Prostate gland (tissue), 2 donors: ENCODE results near the gene KRTAP3-1.

Source experiments
- CTCF ChIP-seq, 4 experiments: fragments of 200-600 bp in 2 of 4; fragments of 450-650 bp in 2 of 4; sonication (generic) in 2 of 4; IDR thresholded peaks; 1 replicate in 3 of 4; 2 replicates in 1 of 4; pipeline ENCODE4 v1.5.1; 2016 to 2019; ENCODE audit warnings: antibody characterized with exemption in 4 of 4, mild to moderate bottlenecking in 2 of 4, moderate library complexity in 2 of 4
- POLR2A ChIP-seq: fragments of 450-650 bp; IDR thresholded peaks from one replicate; pipeline ENCODE4 v1.6.1; 2016; ENCODE audit warnings: antibody characterized with exemption, mild to moderate bottlenecking

GRCh38 chr17:41018541-41018940 is 9.6 kb upstream of the KRTAP3-1 start:
- TF ChIP-seq CTCF (IDR thresholded peaks at IDR 0.05), result no peak
- no peak for TF ChIP-seq POLR2A
